HG03175 (cell line): ENCODE results near the gene DNAH14.
A peak's percentile ranks its signal among the peaks of the same experiment; 100 is the strongest.
"Not testable (repeated sequence)": the region's sequence is repeated elsewhere in the genome, so short reads cannot be mapped to it uniquely, and the experiment has no call there.

Experiments used
- ATAC-seq: cut with Tn5 transposase; IDR thresholded peaks from one replicate; pipeline ENCODE4 v1.9.1; 2021; ENCODE audit warnings: mild to moderate bottlenecking, moderate library complexity; ENCODE audit not compliant: unreplicated experiment

DNAH14 gene

GRCh38 chr1:224920930-224921329 is 8.5 kb upstream of the DNAH14 start:
- no peak for ATAC-seq

GRCh38 chr1:224921354-224921753 is 8.1 kb upstream of the DNAH14 start:
- no peak for ATAC-seq

GRCh38 chr1:224922404-224923164 is 6.9 kb upstream of the DNAH14 start:
- ATAC-seq: peak; percentile 72

- ATAC-seq: no peak
Observed at GRCh38 chr1:224923726-224924125, 5.7 kb upstream of the DNAH14 start.

GRCh38 chr1:224927631-224928030 is 1.8 kb upstream of the DNAH14 start:
- ATAC-seq: not testable (repeated sequence)

GRCh38 chr1:224928906-224929305 is 569 bp upstream of the DNAH14 start:
- no peak for ATAC-seq

- no peak for ATAC-seq
Observed at GRCh38 chr1:224931605-224932004, 2.1 kb downstream of the DNAH14 start.

- no peak for ATAC-seq
Observed at GRCh38 chr1:224932607-224933249, 3.3 kb downstream of the DNAH14 start.

GRCh38 chr1:224933584-224933983 is 4.1 kb downstream of the DNAH14 start:
- ATAC-seq: no peak

GRCh38 chr1:224938652-224939051 is 9.2 kb downstream of the DNAH14 start:
- ATAC-seq: no peak

- no peak for ATAC-seq
Observed at GRCh38 chr1:224939844-224940425, 10.5 kb downstream of the DNAH14 start.

- not testable (repeated sequence) for ATAC-seq
Observed at GRCh38 chr1:224940735-224941134, 11.3 kb downstream of the DNAH14 start.

- ATAC-seq: not testable (repeated sequence)
Observed at GRCh38 chr1:224945651-224946348, 16.3 kb downstream of the DNAH14 start.

- ATAC-seq: not testable (repeated sequence)
Observed at GRCh38 chr1:224946349-224946691, 16.8 kb downstream of the DNAH14 start.

- ATAC-seq: no peak
Observed at GRCh38 chr1:224957696-224958095, 28.2 kb downstream of the DNAH14 start.

- ATAC-seq: no peak
Observed at GRCh38 chr1:224958490-224958889, 29.0 kb downstream of the DNAH14 start.

- ATAC-seq: no peak
Observed at GRCh38 chr1:224959115-224959514, 29.6 kb downstream of the DNAH14 start.

- ATAC-seq: no peak
Observed at GRCh38 chr1:224959656-224960055, 30.2 kb downstream of the DNAH14 start.

GRCh38 chr1:224980181-224980580 is 50.7 kb downstream of the DNAH14 start:
- ATAC-seq: no peak

- ATAC-seq: not testable (repeated sequence)
Observed at GRCh38 chr1:224981922-224982354, 52.5 kb downstream of the DNAH14 start.

GRCh38 chr1:224988042-224988441 is 58.6 kb downstream of the DNAH14 start:
- ATAC-seq: no peak
